Gastrocnemius medialis (tissue), 4 donors: Measurements from ENCODE around the gene UBE2M. TPM values are rescaled to one million over a fixed set of nuclear protein-coding genes. Genes with fewer than 3 reads are reported as not detected.

ENCODE experiments used
- ATAC-seq, 2 donors: fragments of 150-250 bp; one replicate each; pipeline ENCODE4 v1.9.1; 2016
- DNase-seq, 2 donors: peaks; one replicate each; pipeline ENCODE4 v3.0.0-alpha.2; 2019
- H3K27ac ChIP-seq, 4 donors: fragments of 200-600 bp; sonication (generic); 1 replicate in 1 of 4; 2 replicates in 3 of 4; pipeline ENCODE4 v1.5.1; 2016 to 2018; ENCODE audit warnings: mild to moderate bottlenecking in 2 of 4, moderate library complexity in 1 of 4
- H3K27me3 ChIP-seq, 3 donors: fragments of 200-600 bp; sonication (generic) in 2 of 3; 1 replicate in 1 of 3; 2 replicates in 2 of 3; pipeline versions ENCODE4 v1.5.1 to v1.6.0; 2016 to 2019; ENCODE audit warnings: mild to moderate bottlenecking in 1 of 3, moderate library complexity in 1 of 3
- H3K36me3 ChIP-seq, 2 donors: fragments of 200-600 bp; sonication (generic) in 1 of 2; one replicate each; pipeline ENCODE4 v1.5.1; 2017 to 2018
- H3K4me1 ChIP-seq, 2 donors: fragments of 200-600 bp; sonication (generic) in 1 of 2; one replicate each; pipeline ENCODE4 v1.5.1; 2016 to 2017; ENCODE audit warnings: mild to moderate bottlenecking in 2 of 2
- H3K4me3 ChIP-seq, 4 donors: fragments of 200-600 bp; sonication (generic) in 3 of 4; 1 replicate in 1 of 4; 2 replicates in 3 of 4; pipeline ENCODE4 v1.5.1; 2016 to 2019; ENCODE audit warnings: mild to moderate bottlenecking in 2 of 4
- H3K9me3 ChIP-seq, 3 donors: fragments of 200-600 bp; sonication (generic) in 2 of 3; 1 replicate in 1 of 3; 2 replicates in 2 of 3; pipeline ENCODE4 v1.5.1; 2016 to 2019
- POLR2A ChIP-seq, 2 donors: fragments of 450-650 bp; IDR thresholded peaks; one replicate each; pipeline ENCODE4 v1.6.1; 2017; ENCODE audit warnings: antibody characterized with exemption in 2 of 2, mild to moderate bottlenecking in 2 of 2, moderate library complexity in 2 of 2
- in situ Hi-C, 4 donors: fragments of 200-750 bp; cut with MboI; loops; one replicate each; pipeline versions ENCODE4 v1.15.0 to v1.8.0; 2017; ENCODE audit warnings: low sequenced_read_pairs in 4 of 4
- intact Hi-C: fragments of 100-400 bp; cut with DNase I; formaldehyde crosslinking; loops from one replicate; pipeline ENCODE4 v1.15.1; 2023; ENCODE audit warnings: low total_unique reads
- total RNA-seq, 4 donors: library from RNA; depleted of rRNA; stranded (reverse); fragments of >200 nt; gene quantifications; one replicate each; pipeline versions ENCODE4 v1.1.0 to v1.2.3, GENCODE V29; 2016
- TF ChIP-seq, protein P1 (sequence below), 5 experiments: fragments of 450-650 bp in 3 of 5; fragments of 200-600 bp in 2 of 5; sonication (generic) in 2 of 5; IDR thresholded peaks in 4 of 5; conservative IDR thresholded peaks in 1 of 5; 1 replicate in 4 of 5; 2 replicates in 1 of 5; pipeline ENCODE4 v1.5.1; 2016 to 2019; ENCODE audit warnings: antibody characterized with exemption in 5 of 5, mild to moderate bottlenecking in 3 of 5, moderate library complexity in 3 of 5

UBE2M gene
- total RNA-seq, 4 donors from 2014 or later, result 23.5 to 74.5 (median 41.6) TPM

DNA sequence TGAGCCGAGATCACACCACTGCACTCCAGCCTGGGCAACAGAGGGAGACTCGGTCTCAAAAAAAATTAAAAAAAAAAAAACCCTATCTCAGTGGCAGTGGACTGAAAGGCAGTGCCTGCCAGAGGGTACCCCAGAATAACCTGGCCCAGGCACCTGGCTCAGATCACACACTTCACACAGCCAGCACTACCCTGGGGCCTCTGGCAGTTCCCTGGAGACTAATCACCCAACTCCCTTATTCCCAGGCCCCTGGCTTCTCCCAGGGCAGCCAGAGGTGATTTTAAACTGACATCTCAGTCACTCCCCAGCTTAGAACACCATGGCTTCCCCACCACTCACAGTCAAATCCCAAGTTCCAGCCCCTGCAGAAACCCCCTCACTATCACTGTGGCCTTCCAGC is 43.2 kb downstream of the UBE2M start:
- H3K4me1 ChIP-seq, result peaks cover 30 to 35% of the 10 kb centered on the region in 2 donors
- intact Hi-C loops, result no loop called here
- no peak for DNase-seq
- no peaks in the 10 kb centered on the region for H3K9me3 ChIP-seq
- no peak for TF ChIP-seq POLR2A (IDR thresholded peaks at IDR 0.05)
- TF ChIP-seq, protein P1, sequence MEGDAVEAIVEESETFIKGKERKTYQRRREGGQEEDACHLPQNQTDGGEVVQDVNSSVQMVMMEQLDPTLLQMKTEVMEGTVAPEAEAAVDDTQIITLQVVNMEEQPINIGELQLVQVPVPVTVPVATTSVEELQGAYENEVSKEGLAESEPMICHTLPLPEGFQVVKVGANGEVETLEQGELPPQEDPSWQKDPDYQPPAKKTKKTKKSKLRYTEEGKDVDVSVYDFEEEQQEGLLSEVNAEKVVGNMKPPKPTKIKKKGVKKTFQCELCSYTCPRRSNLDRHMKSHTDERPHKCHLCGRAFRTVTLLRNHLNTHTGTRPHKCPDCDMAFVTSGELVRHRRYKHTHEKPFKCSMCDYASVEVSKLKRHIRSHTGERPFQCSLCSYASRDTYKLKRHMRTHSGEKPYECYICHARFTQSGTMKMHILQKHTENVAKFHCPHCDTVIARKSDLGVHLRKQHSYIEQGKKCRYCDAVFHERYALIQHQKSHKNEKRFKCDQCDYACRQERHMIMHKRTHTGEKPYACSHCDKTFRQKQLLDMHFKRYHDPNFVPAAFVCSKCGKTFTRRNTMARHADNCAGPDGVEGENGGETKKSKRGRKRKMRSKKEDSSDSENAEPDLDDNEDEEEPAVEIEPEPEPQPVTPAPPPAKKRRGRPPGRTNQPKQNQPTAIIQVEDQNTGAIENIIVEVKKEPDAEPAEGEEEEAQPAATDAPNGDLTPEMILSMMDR (IDR thresholded peaks at IDR 0.05 in 4 of 5, conservative IDR thresholded peaks at IDR 0.05 in 1 of 5), result no peak
- peak overlapping the region in 2 of 4 donors; percentile 16 to 69 for H3K27ac ChIP-seq
- H3K4me3 ChIP-seq, result no peak overlapping the region
- in situ Hi-C loops, result no loop called here
- no peak for ATAC-seq
- peaks cover 0 to 15% of the 10 kb centered on the region in 2 donors for H3K36me3 ChIP-seq
- no peaks in the 10 kb centered on the region for H3K27me3 ChIP-seq

DNA sequence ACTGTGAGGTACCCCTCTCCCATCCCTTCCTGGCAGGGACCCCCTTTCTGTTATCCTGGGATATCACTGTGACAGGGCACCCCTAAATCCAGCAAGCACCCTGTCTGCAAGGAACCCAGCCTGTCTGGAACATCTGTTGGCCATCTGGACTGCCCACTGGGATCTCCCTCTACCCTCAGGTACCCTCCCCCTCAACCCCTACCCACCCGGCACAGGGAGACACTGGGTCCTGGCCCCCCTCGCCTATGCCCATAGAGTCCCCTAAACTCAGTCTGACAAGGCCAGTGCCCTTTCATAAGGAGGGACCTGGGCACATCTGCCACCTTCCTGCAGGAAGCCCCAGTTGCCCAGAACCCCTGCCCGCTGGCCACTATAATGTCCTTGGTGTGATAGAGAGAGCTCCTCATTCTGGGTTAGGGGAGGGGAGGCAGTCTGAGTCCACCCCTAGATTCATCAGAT is 43.8 kb downstream of the UBE2M start:
- H3K36me3 ChIP-seq, result peaks cover 0 to 15% of the 10 kb centered on the region in 2 donors
- TF ChIP-seq, protein P1 (IDR thresholded peaks at IDR 0.05 in 4 of 5, conservative IDR thresholded peaks at IDR 0.05 in 1 of 5), result no peak
- no peak for TF ChIP-seq POLR2A (IDR thresholded peaks at IDR 0.05)
- H3K4me1 ChIP-seq, result peaks cover 29 to 35% of the 10 kb centered on the region in 2 donors
- in situ Hi-C loops, result no loop called here
- no peak for DNase-seq
- peak overlapping the region; percentile 65 to 69 (median 66) for H3K27ac ChIP-seq
- no peaks in the 10 kb centered on the region for H3K27me3 ChIP-seq
- intact Hi-C loops, result no loop called here
- H3K4me3 ChIP-seq, result peak overlapping the region in 3 of 4 donors; percentile 24 to 54 (median 42)
- no peak for ATAC-seq
- H3K9me3 ChIP-seq, result no peaks in the 10 kb centered on the region

DNA sequence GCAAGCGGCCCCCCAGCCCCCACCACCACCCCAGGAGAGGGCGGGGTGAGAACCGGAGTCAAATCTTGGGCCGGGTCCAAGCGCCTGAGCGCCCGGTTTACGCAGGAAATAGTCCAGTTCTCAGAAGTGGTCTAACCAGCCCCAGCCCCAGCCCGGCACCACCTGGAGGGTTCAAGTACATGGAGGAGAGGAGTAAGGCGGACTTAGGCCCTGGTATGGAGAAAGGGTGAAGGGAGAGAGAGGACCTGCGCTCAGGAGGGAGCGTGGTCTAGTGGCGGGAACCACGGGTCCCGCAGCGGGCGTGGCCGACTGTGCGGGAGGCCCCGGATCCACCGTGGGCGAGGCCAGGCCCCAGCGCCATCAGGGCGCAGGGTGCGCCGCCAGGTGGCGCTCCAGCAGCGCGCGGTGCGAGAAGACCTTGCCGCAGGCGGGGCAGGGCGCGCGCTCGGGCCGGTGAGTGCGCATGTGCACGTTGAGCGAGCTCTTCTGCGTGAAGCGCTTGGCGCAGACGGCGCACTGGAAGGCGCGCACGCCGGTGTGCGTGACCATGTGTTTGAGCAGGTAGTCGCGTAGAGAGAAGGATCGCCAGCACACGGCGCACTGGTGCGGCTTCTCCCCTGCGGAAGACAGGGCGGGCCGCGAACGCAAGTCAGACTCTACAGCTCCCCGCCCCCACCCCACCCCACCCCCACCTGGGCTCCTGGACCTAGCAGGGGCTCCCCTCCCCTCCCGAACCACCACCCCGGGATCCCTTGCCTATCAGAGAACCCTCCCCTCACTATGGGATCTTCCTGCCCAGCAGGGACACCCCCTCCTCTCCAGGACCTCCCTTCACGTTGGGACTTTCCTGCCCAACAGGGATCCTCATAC is 44.5 kb downstream of the UBE2M start:
- Histone ChIP-seq H3K27me3 (no peaks in the 10 kb centered on the region), H3K4me3 (peak overlapping the region; percentile 24 to 54 (median 40)), H3K9me3 (no peaks in the 10 kb centered on the region), H3K36me3 (peaks cover 0 to 15% of the 10 kb centered on the region in 2 donors), H3K4me1 (peaks cover 29 to 33% of the 10 kb centered on the region in 2 donors), H3K27ac (peak overlapping the region; percentile 65 to 69 (median 66))
- no peak for TF ChIP-seq POLR2A (IDR thresholded peaks at IDR 0.05)
- TF ChIP-seq, protein P1 (IDR thresholded peaks at IDR 0.05 in 4 of 5, conservative IDR thresholded peaks at IDR 0.05 in 1 of 5), result peak; percentile 57 to 89 (median 77)
- peak; percentile 50 to 71 for DNase-seq
- ATAC-seq, result peak; percentile 71 to 81
- in situ Hi-C loops, result no loop called here
- intact Hi-C loops, result no loop called here

DNA sequence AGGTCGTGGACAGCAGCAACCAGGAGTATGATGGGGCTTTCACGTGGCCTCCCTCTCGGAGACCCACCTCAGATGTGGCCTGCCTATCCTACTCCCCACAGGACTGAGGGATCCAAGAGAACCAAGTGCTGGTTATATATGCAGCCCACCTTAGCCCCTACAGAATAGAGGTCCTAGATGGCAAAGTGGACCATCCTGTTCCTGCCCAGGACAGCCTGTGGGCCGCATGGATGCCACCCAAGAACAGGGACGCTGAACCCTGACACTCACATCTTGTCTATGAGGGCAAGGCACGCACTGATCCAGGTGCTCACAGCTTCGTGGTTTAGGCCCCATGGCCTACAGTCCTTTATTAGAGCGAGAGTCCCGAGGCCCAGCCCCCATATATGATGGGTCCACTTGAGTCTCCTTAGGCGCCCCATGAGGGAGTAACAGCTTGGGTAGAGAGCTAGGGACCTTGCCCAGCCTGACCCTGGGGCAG is 45.2 kb downstream of the UBE2M start:
- peaks cover 22 to 27% of the 10 kb centered on the region in 2 donors for H3K4me1 ChIP-seq

More for the DNA sequence above, 45.2 kb downstream of the UBE2M start:
- TF ChIP-seq POLR2A (IDR thresholded peaks at IDR 0.05), result no peak
- TF ChIP-seq, protein P1 (IDR thresholded peaks at IDR 0.05 in 4 of 5, conservative IDR thresholded peaks at IDR 0.05 in 1 of 5), result no peak
- ATAC-seq (no peak), DNase-seq (no peak)
- in situ Hi-C loops (no loop called here), intact Hi-C loops (no loop called here)
- H3K4me3 ChIP-seq, result no peak overlapping the region
- H3K36me3 ChIP-seq, result peaks cover 0 to 15% of the 10 kb centered on the region in 2 donors
- H3K9me3 ChIP-seq, result no peaks in the 10 kb centered on the region
- no peaks in the 10 kb centered on the region for H3K27me3 ChIP-seq
- H3K27ac ChIP-seq, result peak overlapping the region in 3 of 4 donors; percentile 66 to 69 (median 66)
